Measurements from ENCODE around the gene STX1B. TPM values are rescaled to one million over a fixed set of nuclear protein-coding genes. Genes with fewer than 3 reads are reported as not detected.

Gene STX1B
- total RNA-seq, 1 experiment from 2014 or later = 15.9 TPM

GRCh38 chr16:31023627-31024226 is 13.3 kb upstream of the STX1B start:
- no peak for DNase-seq (ENCODE audit: low spot score)

GRCh38 chr16:31023252-31023602 is 12.8 kb upstream of the STX1B start:
- no peaks in the 10 kb centered on the region for H3K27me3 Mint-ChIP-seq (ENCODE audit: low read depth)
- H3K4me3 Mint-ChIP-seq = no peak overlapping the region
- peaks cover 4% of the 10 kb centered on the region; the same call in 1 of the 2 replicates for H3K4me1 Mint-ChIP-seq
- DNase-seq (ENCODE audit: low spot score) (no peak), ATAC-seq (no peak)
- no peak for TF ChIP-seq GRHL2 (CRISPR knock-in tag; IDR thresholded peaks at IDR 0.05; ENCODE audit: insufficient replicate concordance, severe bottlenecking)
- TF ChIP-seq ZNF425 (CRISPR knock-in tag; conservative IDR thresholded peaks at IDR 0.05) = no peak
- no peak for TF ChIP-seq MXD4 (CRISPR knock-in tag; IDR thresholded peaks at IDR 0.05; ENCODE audit: borderline replicate concordance)
- TF ChIP-seq ZNF416 (CRISPR knock-in tag; IDR thresholded peaks at IDR 0.05) = no peak
- POLR2A ChIA-PET = interaction anchor here (1.1 kb wide), 1 partner anchor 50 kb away, joined by 7 read pairs; the partner anchor contains the start of genes ZNF646 and ZNF668
- CTCF ChIA-PET = interaction anchor here (1.7 to 3.2 kb wide), 2 partner anchors 19 to 38 kb away, joined by 8 to 11 read pairs; partner anchors contain the start of gene HSD3B7
- no peaks in the 10 kb centered on the region for H3K9me3 Mint-ChIP-seq
- H3K27ac Mint-ChIP-seq = no peak overlapping the region
- no peaks in the 10 kb centered on the region for H3K36me3 Mint-ChIP-seq

More at GRCh38 chr16:31023627-31024226, 13.3 kb upstream of the STX1B start:
- Mint-ChIP-seq H3K4me1 (peaks cover 4% of the 10 kb centered on the region; the same call in 1 of the 2 replicates), H3K9me3 (no peaks in the 10 kb centered on the region), H3K4me3 (no peak overlapping the region), H3K27ac (no peak overlapping the region), H3K36me3 (no peaks in the 10 kb centered on the region), H3K27me3 (ENCODE audit: low read depth) (no peaks in the 10 kb centered on the region)
- CTCF ChIA-PET = interaction anchor here (1.7 to 3.2 kb wide), 2 partner anchors 18 to 39 kb away, joined by 8 to 11 read pairs; partner anchors contain the start of gene HSD3B7
- TF ChIP-seq NFYB (CRISPR knock-in tag; conservative IDR thresholded peaks at IDR 0.05; ENCODE audit: low read depth) (no peak), FOXP4 (CRISPR knock-in tag; IDR thresholded peaks at IDR 0.05) (no peak), RELA (CRISPR knock-in tag; IDR thresholded peaks at IDR 0.05; ENCODE audit: borderline replicate concordance) (no peak), ELF4 (CRISPR knock-in tag; IDR thresholded peaks at IDR 0.05; ENCODE audit: low read depth) (no peak), FOXK1 (CRISPR knock-in tag; IDR thresholded peaks at IDR 0.05) (no peak), SMAD3 (CRISPR knock-in tag; IDR thresholded peaks at IDR 0.05; ENCODE audit: borderline replicate concordance) (no peak)
- POLR2A ChIA-PET = interaction anchor here (0.7 to 1.1 kb wide), 2 partner anchors 30 to 50 kb away, joined by 3 to 7 read pairs; partner anchors contain the start of genes ZNF646 and ZNF668
- no peak for ATAC-seq

- POLR2A ChIA-PET = interaction anchor here (1.1 kb wide), 1 partner anchor 51 kb away, joined by 7 read pairs; the partner anchor contains the start of genes ZNF646 and ZNF668
- DNase-seq (ENCODE audit: low spot score) = no peak
- TF ChIP-seq ATF1 (CRISPR knock-in tag; IDR thresholded peaks at IDR 0.05) (no peak), ATF6 (CRISPR knock-in tag; IDR thresholded peaks at IDR 0.05) (no peak), ATF2 (CRISPR knock-in tag; IDR thresholded peaks at IDR 0.05; ENCODE audit: borderline replicate concordance, low read depth) (no peak), RELA (CRISPR knock-in tag; IDR thresholded peaks at IDR 0.05; ENCODE audit: borderline replicate concordance) (no peak), ZNF512 (CRISPR knock-in tag; IDR thresholded peaks at IDR 0.05; ENCODE audit: borderline replicate concordance) (no peak), CBFB (CRISPR knock-in tag; IDR thresholded peaks at IDR 0.05; ENCODE audit: low read depth) (no peak)
Observed at GRCh38 chr16:31022544-31023251, 12.3 kb upstream of the STX1B start.

More at GRCh38 chr16:31022544-31023251, 12.3 kb upstream of the STX1B start:
- Mint-ChIP-seq H3K27ac (no peak overlapping the region; the same call in 1 of the 2 replicates), H3K4me1 (peaks cover 4% of the 10 kb centered on the region; the same call in 1 of the 2 replicates), H3K36me3 (no peaks in the 10 kb centered on the region), H3K9me3 (no peaks in the 10 kb centered on the region), H3K4me3 (no peak overlapping the region), H3K27me3 (ENCODE audit: low read depth) (no peaks in the 10 kb centered on the region)
- ATAC-seq = no peak
- CTCF ChIA-PET = interaction anchor here (1.7 to 3.2 kb wide), 2 partner anchors 19 to 38 kb away, joined by 8 to 11 read pairs; partner anchors contain the start of gene HSD3B7

All from WTC11 (cell line).